Fibroblast of lung (primary cell): ENCODE data around the gene RBM39. TPM values are rescaled to one million over a fixed set of nuclear protein-coding genes. Genes with fewer than 3 reads are reported as not detected.

ENCODE experiments used
- DNase-seq, 2 donors: peaks; one replicate each; pipeline versions ENCODE4 v3.0.0 to v3.0.0-alpha.2; 2010; ENCODE audit warnings: low read depth in 2 of 2
- H2AFZ ChIP-seq: 2 replicates; pipeline ENCODE4 v1.5.1; 2012; ENCODE audit warnings: low read length, control low read depth, inconsistent platforms
- H3K27ac ChIP-seq: 2 replicates; pipeline ENCODE4 v1.5.1; 2011; ENCODE audit warnings: low read length, control low read depth; ENCODE audit not compliant: insufficient read depth
- H3K27me3 ChIP-seq: 2 replicates; pipeline ENCODE4 v1.5.1; 2011; ENCODE audit warnings: mild to moderate bottlenecking, low read length; ENCODE audit not compliant: control insufficient read depth, insufficient read depth
- H3K36me3 ChIP-seq: 2 replicates; pipeline ENCODE4 v1.5.1; 2011; ENCODE audit warnings: low read length; ENCODE audit not compliant: control insufficient read depth, insufficient read depth
- H3K4me1 ChIP-seq: 2 replicates; pipeline ENCODE4 v1.5.1; 2011; ENCODE audit warnings: low read length; ENCODE audit not compliant: control insufficient read depth, insufficient read depth; ENCODE audit errors: extremely low read depth
- H3K4me2 ChIP-seq: 2 replicates; pipeline ENCODE4 v1.5.1; 2011; ENCODE audit warnings: low read length, control low read depth; ENCODE audit not compliant: insufficient read depth; ENCODE audit errors: extremely low read depth
- H3K4me3 ChIP-seq, 4 experiments: fragments of 200-600 bp in 1 of 4; sonication (generic) in 1 of 4; replicated peaks in 1 of 4; 2 replicates each; pipeline ENCODE4 v1.5.1; 2011 to 2016; ENCODE audit warnings: low read length in 4 of 4, low read depth in 3 of 4, mild to moderate bottlenecking in 3 of 4, control low read depth in 2 of 4, inconsistent platforms in 1 of 4, mixed read lengths in 1 of 4; ENCODE audit not compliant: insufficient read depth in 1 of 4; ENCODE audit errors: control extremely low read depth in 1 of 4
- H3K79me2 ChIP-seq: 2 replicates; pipeline ENCODE4 v1.5.1; 2012; ENCODE audit warnings: mild to moderate bottlenecking, low read length, inconsistent platforms; ENCODE audit not compliant: control insufficient read depth, insufficient read depth
- H3K9ac ChIP-seq: 2 replicates; pipeline ENCODE4 v1.5.1; 2011; ENCODE audit warnings: mild to moderate bottlenecking, low read length, control low read depth; ENCODE audit not compliant: insufficient read depth
- H3K9me3 ChIP-seq: 2 replicates; pipeline ENCODE4 v1.5.1; 2012; ENCODE audit warnings: low read depth, low read length; ENCODE audit not compliant: control insufficient read depth, insufficient read depth
- H4K20me1 ChIP-seq: 2 replicates; pipeline ENCODE4 v1.5.1; 2011; ENCODE audit warnings: low read length; ENCODE audit not compliant: control insufficient read depth, insufficient read depth; ENCODE audit errors: extremely low read depth
- EZH2 ChIP-seq: IDR thresholded peaks from 2 replicates; pipeline ENCODE4 v1.5.1; 2012; ENCODE audit warnings: low read length, control low read depth, mild to moderate bottlenecking; ENCODE audit errors: missing control alignments
- polyA plus RNA-seq, 2 donors: library from polyadenylated mRNA; depleted of rRNA in 1 of 2; stranded (reverse) in 1 of 2; unstranded in 1 of 2; fragments of >200 nt; gene quantifications; 2 replicates each; pipeline ENCODE4 v1.2.1, GENCODE V29; 2011 to 2012; ENCODE audit warnings: missing spikeins in 1 of 2
- total RNA-seq: library from RNA; depleted of rRNA; stranded (reverse); fragments of >200 nt; gene quantifications from 2 replicates; pipeline ENCODE4 v1.2.1, GENCODE V29; 2014
- TF ChIP-seq, protein P1 (sequence below), 2 donors: IDR thresholded peaks in 1 of 2; conservative IDR thresholded peaks in 1 of 2; 1 replicate in 1 of 2; 2 replicates in 1 of 2; pipeline ENCODE4 v1.5.1; 2011 to 2012; ENCODE audit warnings: low read length in 2 of 2, control low read depth in 1 of 2, inconsistent platforms in 1 of 2, low read depth in 1 of 2, mild to moderate bottlenecking in 1 of 2

RBM39 gene
- total and polyA plus RNA-seq, 2 donors (not counting 1 experiment from before 2014, with no cell fraction given) = 57.7 to 465 TPM

GRCh38 chr20:35702051-35702823, 39.8 kb downstream of the RBM39 start:
- DNase-seq = peak; percentile 22 to 56
- H3K79me2 ChIP-seq = peaks cover 33% of the 10 kb centered on the region
- H2AFZ ChIP-seq = no peak overlapping the region
- H3K4me1 ChIP-seq = peaks cover 14% of the 10 kb centered on the region
- no peaks in the 10 kb centered on the region for H3K9me3 ChIP-seq
- H3K27ac ChIP-seq = peak overlapping the region; percentile 68
- no peaks in the 10 kb centered on the region for H4K20me1 ChIP-seq
- H3K9ac ChIP-seq = no peak overlapping the region
- peaks cover 11% of the 10 kb centered on the region for H3K36me3 ChIP-seq
- H3K27me3 ChIP-seq = no peaks in the 10 kb centered on the region
- TF ChIP-seq, protein P1, sequence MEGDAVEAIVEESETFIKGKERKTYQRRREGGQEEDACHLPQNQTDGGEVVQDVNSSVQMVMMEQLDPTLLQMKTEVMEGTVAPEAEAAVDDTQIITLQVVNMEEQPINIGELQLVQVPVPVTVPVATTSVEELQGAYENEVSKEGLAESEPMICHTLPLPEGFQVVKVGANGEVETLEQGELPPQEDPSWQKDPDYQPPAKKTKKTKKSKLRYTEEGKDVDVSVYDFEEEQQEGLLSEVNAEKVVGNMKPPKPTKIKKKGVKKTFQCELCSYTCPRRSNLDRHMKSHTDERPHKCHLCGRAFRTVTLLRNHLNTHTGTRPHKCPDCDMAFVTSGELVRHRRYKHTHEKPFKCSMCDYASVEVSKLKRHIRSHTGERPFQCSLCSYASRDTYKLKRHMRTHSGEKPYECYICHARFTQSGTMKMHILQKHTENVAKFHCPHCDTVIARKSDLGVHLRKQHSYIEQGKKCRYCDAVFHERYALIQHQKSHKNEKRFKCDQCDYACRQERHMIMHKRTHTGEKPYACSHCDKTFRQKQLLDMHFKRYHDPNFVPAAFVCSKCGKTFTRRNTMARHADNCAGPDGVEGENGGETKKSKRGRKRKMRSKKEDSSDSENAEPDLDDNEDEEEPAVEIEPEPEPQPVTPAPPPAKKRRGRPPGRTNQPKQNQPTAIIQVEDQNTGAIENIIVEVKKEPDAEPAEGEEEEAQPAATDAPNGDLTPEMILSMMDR (conservative IDR thresholded peaks at IDR 0.05 in 1 of 2, IDR thresholded peaks at IDR 0.05 in 1 of 2; ENCODE audit: low read depth in 1 of 2, low read length in 2 of 2) = no peak
- no peak overlapping the region for H3K4me3 ChIP-seq
- no peak overlapping the region for H3K4me2 ChIP-seq

GRCh38 chr20:35700625-35701148, 41.4 kb downstream of the RBM39 start:
- Histone ChIP-seq H3K9me3 (no peaks in the 10 kb centered on the region), H3K36me3 (peaks cover 8% of the 10 kb centered on the region), H3K4me3 (peak overlapping the region in 3 of 4 experiments; percentile 94 to 100 (median 94)), H2AFZ (no peak overlapping the region), H4K20me1 (no peaks in the 10 kb centered on the region), H3K79me2 (peaks cover 29% of the 10 kb centered on the region), H3K4me1 (peaks cover 14% of the 10 kb centered on the region), H3K27ac (peak overlapping the region; percentile 98), H3K27me3 (no peaks in the 10 kb centered on the region), H3K4me2 (peak overlapping the region; percentile 89), H3K9ac (no peak overlapping the region)
- no peak for DNase-seq
- no peak for TF ChIP-seq EZH2
- TF ChIP-seq, protein P1 (conservative IDR thresholded peaks at IDR 0.05 in 1 of 2, IDR thresholded peaks at IDR 0.05 in 1 of 2; ENCODE audit: low read depth in 1 of 2, low read length in 2 of 2) = no peak

- peak overlapping the region; percentile 98 for H3K27ac ChIP-seq
- no peaks in the 10 kb centered on the region for H4K20me1 ChIP-seq
- peaks cover 14% of the 10 kb centered on the region for H3K4me1 ChIP-seq
- no peak overlapping the region for H2AFZ ChIP-seq
- H3K36me3 ChIP-seq = peaks cover 8% of the 10 kb centered on the region
- no peak for TF ChIP-seq EZH2
- TF ChIP-seq, protein P1 (conservative IDR thresholded peaks at IDR 0.05 in 1 of 2, IDR thresholded peaks at IDR 0.05 in 1 of 2; ENCODE audit: low read depth in 1 of 2, low read length in 2 of 2) = no peak
- peak overlapping the region; percentile 89 for H3K4me2 ChIP-seq
- H3K9ac ChIP-seq = peak overlapping the region; percentile 98
- peaks cover 27% of the 10 kb centered on the region for H3K79me2 ChIP-seq
- H3K4me3 ChIP-seq = peak overlapping the region; percentile 94 to 100 (median 94)
- no peaks in the 10 kb centered on the region for H3K9me3 ChIP-seq
- no peaks in the 10 kb centered on the region for H3K27me3 ChIP-seq
- DNase-seq = no peak
These were observed 42.0 kb downstream of the RBM39 start for GRCh38 chr20:35699957-35700624.
